GM18517 (cell line): ENCODE measurements around the gene NOTCH4.

Experiments used
- ATAC-seq: cut with Tn5 transposase; IDR thresholded peaks from one replicate; pipeline ENCODE4 v1.9.1; 2021; ENCODE audit warnings: mild to moderate bottlenecking, moderate library complexity; ENCODE audit not compliant: unreplicated experiment

NOTCH4 gene

DNA sequence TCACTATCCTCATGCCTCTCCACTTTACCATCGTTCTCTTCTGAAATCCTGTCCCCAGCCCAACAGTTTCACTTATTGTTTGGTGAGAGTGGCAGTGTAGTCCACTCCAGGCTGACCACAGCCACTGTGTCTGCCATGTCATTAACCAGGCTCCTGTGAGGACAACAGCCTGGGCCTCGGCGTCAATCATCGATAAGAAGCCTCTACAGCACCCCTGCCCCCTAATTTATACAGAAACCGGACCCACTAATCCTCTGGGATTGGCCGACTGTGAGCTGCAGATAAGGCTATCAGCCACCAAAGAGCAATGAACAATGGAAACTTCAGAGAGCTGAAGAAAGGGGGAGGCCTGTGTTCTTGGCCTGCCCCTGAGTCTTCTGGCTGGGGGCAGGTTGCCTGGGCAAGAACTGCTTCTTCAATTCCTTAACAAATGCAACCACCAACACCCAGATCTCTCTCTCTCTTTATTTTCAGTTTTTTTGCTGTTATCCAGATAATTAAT is 56.1 kb downstream of the NOTCH4 start:
- ATAC-seq = no peak

DNA sequence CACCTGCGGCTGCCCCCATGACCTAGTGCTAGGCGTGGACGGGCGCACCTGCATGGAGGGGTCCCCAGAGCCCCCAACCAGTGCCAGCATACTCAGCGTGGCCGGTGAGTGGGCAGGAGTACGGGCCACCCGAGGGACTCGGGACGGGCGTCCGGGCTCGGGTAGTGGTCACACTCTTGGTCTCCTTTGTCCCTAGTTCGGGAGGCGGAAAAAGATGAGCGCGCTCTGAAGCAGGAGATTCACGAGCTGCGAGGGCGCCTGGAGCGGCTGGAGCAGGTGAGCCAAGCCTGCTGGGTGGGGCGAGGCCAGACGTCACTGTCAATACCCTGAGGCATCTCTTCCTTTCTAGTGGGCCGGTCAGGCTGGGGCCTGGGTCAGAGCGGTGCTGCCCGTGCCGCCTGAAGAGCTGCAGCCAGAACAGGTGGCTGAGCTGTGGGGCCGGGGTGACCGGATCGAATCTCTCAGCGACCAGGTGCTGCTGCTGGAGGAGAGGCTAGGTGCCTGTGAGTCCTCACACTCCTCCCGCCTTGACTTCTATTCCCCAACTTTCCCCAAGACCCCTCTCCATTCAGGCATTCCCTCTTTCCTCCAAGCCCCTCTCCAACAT is 56.6 kb downstream of the NOTCH4 start:
- ATAC-seq = no peak

DNA sequence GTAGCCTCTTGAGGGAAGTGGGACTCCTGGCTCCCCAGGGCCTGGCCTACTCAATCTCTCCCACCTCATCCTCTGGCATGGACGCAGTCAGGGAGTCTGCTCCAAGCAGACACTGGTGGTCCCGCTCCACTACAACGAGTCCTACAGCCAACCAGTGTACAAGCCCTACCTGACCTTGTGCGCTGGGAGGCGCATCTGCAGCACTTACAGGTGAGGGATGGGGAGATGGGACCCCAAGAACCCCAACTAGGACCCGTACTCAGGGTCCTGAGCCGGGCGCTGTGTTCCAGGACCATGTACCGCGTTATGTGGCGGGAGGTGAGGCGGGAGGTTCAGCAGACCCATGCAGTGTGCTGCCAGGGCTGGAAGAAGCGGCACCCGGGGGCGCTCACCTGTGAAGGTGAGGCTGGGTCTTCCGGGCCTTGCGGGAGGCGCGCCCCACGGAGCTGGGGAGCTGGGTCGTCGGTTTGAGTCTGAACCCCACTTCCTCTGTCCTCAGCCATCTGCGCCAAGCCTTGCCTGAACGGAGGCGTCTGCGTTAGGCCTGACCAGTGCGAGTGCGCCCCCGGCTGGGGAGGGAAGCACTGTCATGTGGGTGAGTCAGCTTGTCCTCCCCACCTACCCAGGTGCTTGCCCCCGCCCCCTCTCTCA is 57.3 kb downstream of the NOTCH4 start:
- no peak for ATAC-seq

DNA sequence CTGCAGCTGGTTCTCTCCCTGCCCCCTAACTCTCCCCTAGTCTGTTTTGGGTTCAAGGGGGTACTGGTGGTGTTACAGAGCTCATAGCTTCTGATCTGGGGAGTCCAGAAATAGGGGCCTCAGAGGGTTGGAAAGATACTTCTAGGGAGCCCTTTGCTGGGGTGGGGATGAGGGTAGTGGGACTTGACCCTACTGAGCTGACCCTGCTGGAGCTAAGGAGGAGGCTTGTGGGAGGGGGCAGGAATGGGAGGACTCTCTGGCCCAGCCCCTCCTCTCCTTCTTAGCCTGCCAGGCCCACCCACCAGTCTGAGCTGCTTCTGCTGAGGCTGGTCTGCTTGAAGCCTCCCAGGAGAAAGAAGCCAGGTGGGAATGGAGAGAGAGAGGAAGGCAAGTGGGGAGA is 59.6 kb downstream of the NOTCH4 start, which contains the start of gene EGFL8:
Gene EGFL8 (plus strand): TSS at position 301 of the 400 bp plus-strand sequence. CDS start 1,571 bp downstream, outside the sequence.
- ATAC-seq = no peak

DNA sequence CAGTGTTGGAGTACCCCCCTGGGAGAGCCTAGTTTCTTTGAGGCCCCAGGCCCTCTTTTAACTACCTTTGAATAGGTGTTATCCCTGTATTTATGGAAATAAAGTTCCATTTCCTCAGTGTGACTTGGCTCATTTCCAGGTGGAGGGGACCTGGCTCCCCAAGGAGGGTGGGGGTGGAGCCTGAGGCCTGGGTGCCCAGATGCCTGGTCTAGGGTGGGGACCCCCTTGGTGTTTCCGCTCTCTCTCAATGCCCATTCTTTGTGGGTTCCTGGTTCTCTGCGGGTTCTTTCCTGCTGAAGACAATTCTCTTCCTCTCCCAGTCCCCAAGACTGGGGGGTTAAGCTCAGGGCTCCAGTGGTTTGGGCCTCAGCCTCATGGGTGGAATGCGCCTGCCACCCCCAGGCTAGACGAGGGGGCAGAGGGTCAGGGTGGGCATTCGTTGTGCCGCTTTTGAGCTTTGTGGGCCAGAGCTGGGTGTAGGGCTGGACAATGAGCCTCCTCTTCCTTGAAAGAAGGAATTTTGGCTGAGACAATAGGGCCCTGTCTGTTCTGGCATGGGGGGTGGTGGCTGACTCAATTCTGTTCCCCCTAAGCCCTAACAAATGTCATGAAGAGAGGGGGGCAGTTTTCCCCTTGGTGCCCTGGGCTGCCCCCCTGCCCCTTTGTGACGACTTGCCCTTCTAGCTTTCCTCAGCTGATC is 60.2 kb downstream of the NOTCH4 start:
- ATAC-seq = no peak

DNA sequence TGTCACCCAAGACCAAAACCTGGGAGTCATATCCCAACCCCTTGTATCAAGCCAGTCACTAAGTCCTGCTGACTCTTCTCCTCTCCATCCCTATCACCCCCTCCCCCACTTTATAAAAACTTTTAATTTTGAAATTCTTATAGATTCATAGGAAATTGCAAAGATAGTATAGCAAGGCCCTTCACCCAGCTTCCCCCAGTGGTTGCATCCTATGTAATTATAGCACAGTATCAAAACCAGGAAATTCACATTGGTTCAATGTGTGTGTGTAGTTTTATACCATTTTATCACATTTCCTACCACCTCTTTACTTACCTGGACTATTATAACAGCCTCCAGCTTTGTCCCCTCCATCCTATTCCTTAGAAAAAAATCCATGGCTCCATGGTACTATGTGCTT is 65.8 kb downstream of the NOTCH4 start:
- no peak for ATAC-seq

DNA sequence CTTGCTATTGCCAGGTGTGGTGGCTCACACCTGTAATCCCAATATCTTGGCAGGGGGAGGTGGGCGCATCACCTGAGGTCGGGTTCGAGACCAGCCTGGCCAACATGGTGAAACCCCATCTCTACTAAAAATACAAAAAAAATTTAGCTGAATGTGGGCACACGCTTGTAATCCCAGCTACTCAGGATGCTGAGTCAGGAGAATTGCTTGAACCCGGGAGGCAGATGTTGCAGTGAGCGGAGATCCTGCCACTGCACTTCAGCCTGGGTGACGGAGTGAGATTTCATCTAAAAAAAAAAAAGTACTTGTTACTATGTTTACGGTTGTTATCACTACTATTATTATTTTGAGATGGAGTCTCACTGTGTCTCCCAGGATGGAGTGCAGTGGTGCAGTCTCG is 67.0 kb downstream of the NOTCH4 start:
- no peak for ATAC-seq

DNA sequence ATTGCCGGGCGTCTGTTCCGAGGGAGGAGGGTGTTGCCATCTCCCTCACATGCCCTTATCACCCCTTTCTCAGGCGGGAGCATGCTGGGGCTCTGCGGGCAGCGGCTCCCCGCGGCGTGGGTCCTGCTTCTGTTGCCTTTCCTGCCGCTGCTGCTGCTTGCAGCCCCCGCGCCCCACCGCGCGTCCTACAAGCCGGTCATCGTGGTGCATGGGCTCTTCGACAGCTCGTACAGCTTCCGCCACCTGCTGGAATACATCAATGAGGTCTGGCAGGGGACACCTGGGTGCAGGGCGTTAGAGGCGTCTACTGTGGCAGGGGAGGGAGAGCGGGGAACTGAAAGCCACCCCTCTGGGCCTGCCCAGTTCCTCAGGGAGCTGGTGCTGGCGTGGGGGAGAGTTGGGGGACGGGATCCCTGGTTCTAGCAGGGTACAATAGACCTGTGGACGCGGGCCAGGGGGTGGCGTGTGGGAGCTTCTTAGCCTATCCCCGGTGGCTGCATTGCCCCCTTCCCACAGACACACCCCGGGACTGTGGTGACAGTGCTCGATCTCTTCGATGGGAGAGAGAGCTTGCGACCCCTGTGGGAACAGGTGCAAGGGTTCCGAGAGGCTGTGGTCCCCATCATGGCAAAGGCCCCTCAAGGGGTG is 69.2 kb downstream of the NOTCH4 start:
- ATAC-seq = no peak

DNA sequence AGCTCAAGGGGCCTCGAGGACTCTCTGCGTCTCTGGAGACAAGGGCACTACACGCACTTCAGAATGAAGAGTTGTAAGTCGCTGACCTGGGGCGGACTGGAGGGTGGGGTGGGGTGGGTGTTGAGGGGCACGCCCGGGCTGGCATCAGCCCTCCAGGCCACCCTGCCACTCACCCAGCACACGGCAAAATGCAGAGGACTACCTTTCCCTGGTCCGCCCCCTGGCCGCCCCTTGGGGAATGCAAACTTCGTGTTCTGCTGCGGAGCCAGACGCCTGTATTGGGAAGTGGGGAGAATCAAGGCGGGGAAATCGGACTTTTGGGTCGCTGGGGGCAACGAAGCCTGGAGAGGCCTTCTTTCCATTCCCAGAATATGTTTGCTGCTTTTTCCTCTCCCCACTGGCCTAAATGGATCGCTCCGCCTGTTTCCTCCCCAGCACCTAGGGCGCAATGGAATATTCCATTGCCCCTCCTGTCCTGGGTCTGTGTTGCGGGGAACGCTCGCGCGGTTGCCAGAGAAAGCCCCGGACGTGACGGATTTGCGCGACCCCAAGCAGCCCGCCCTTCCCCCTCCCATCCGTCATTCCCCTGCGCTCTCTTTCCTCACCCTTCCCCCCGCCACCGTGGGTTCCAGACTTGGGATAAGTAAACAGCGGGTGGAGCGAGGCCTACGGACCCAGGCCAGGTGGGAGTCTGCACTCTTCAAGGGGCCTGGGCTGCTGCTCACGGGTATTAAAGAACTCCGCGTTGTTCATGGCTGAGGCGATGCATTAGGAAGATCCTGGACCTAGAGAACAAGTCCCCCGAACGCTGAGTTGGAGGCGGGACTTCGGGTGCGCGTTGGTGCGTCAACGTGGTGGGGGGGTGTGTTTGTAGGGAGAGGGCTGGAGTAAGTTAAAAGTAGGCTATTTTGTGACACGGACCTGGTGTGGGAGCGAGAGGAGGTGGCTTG is 70.0 kb downstream of the NOTCH4 start, which contains the start of gene PPT2:
Gene PPT2 (plus strand): TSS at position 578 of the 950 bp plus-strand sequence. CDS start 454 bp downstream, outside the sequence.
- no peak for ATAC-seq

DNA sequence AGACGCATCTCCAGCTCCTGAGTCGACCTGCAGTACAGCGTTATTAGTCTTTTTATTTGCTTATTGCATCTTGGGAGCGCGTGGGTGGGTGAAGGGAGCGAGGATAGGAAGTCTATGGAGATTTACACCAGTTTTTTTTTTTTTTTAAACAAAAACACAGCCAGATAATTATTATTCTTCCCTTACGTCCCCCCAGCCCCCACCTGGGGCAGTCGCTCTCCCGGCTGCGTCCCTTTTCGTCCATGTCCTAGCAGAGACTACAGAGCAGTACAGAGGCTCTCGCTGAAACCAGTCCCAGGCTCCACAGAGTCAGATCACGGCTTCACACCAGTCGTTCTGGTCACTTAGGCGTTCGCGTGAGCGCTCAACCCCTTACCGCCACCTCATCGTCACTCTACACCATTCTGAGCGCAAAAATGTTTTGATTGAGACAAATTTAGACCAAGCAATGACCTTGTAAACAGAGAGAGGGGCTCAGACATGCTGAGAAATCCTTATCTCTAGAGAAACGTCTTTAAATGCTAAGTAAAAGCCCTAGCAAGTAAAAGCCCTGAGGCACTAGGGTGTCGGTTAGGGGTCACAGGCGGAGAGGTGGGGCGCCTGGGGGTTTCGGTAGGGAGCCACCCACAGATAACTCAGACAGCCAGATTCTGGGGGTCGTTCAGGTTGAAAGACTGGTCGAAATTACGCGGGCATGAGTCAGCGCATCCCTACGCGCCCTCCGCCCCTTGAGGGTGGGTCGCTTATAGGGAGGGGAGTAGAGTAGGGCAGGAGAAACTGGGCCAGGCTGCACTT is 70.9 kb downstream of the NOTCH4 start:
- ATAC-seq = no peak

DNA sequence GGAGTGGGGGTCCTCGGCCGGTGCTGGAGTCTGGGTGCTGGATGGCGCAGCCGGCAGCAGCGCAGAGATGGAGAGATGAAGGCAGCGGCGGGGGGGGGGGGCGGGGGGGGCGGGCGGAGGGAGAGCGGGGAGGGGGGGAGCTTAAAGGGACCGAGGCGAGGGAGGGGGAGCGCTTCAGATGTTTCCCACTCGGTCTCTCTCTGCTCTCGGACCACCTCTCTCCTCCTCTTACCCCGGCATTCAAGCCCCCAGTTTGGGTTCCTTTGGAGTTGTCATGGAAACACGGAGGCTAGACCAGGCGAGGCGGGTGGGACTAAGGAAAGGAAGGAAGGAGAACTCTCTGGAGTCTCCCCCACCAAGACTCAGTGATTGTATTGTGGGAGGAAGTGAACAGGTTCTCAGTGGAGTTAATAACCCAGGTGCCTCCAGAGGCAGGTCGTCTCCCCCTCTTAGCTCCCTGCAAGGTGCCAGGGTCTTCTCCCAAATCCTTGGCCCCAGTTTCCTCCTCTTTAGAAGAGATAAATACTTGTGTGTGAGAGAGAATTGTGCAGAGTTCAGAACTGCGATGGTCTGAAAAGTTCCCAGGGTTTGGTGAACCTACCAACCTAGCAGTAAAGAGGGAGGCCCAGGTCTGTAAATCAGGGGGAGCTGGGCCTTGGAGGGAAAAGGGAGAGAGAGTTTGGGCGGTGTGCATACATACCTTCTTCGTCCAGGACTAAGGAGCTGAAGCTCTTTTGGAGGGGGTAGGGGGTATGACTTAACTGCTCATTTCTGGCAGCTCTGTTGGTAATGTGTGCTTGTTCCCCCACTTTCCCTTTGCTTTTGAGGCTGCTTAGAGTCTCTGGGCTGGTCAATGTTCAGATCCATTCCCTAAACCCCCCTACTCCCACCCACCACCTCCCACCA is 71.8 kb downstream of the NOTCH4 start, which contains the start of gene PRRT1:
Gene PRRT1 (minus strand): TSS at position 77 of the 906 bp plus-strand sequence. CDS start 112 bp downstream, outside the sequence.
- ATAC-seq = no peak

DNA sequence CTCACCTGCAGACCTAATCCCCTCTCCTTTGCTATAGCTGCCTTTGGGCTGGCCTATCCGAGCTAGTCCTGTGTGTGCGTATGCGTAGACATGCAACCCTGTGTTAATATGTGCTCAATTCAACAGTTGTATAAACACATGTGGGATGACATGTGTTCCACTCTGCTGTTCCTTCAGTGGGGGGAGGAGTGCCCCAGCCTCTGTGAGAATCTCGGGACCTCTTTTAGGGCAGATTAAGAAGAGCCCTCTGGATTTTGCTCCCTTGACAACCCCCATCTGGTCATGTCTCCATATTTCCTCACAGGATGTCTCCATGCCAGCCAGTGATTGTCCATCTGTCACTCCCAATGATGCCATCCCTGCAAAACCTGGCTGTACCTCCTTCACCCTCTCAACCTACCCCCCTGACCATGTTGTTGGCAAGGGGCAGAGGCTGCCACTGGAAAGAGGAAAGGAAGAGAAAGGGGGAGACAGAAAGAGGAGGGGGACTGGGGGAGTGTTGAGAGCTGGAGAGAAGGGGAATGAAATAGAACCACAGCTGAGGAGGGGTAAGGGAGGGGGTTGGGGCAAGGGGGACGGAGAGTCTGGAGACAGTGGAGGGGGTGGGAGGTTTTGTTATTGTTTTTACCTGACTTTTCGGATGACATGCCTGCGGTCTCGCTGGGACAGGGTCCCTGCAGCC is 72.5 kb downstream of the NOTCH4 start:
- ATAC-seq = no peak

DNA sequence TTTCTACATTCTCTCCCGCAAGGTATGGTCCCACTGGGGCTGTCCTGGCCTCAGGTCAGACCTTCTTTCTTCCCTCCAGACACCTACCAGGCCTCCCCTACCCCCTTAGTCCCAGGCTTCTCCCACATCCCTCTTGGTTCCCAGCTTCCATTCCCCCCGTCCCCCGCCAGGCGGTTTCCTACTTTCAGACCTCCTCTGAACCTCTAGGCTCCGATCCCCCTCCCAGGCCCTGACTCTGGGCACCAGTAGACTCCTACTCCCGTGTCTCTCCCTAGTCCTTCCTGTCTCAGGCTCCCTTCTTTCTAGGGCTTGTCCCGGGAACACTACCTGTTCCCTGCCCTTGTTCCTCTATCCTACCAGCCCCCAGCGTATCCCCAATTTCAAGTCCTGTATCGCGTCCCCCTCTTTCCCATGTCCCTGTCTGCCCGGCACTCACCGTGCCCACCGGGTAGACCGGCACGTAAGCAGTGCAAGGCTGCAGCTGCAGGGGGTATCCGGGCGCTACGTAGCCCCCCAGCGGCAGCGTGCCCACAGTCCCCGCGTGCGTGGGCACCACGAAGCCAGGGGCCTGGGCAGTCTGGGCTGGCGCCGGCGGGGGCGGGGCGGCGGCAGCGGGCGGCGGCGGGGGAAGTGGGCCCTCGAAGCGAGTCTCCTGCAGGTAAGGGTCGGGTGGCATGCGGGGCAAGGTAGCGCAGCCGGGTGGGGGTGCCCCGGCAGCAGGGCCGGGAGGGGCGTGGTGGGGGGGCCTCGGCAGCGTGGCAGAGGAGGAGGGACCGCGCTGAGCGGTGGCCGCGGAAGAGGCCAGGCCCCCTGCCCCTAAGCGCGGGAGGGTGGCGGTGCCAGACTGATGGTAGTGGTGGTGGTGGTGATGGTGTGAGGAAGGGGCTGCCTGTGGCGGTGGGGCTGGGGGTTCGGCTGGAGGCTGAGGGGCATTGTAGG is 73.7 kb downstream of the NOTCH4 start:
- no peak for ATAC-seq

DNA sequence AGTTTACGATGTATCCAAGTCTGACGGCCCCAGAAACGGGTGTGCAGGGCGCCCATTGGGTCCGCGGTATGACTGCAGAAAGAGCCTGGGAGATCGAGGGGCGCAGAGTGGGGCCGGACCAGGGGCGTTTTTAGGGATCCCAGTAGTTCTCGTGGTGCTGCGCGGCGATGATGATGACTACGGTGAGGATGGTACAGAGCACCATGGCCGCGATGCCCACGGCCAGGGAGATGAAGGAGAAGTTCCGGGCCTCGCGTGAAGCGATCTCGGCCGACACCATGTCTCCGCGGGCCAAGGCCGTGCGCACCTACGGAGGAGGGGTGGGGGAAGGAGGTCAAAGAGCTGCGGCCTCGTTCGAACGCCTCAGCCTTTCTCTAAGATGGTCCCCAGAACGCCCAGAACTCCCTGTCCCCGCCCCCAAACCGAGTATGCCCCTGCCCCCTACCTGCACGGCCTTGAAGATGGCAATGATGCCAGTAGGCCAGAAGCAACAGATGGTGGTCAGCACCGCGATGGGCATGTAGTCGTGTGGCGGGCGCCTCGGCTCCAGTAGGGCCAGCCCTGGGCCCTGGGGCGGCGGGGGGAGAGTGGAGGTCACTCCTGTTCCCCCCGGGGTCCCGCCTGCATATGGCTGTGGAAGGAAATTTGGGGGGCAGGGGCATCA is 74.6 kb downstream of the NOTCH4 start:
- no peak for ATAC-seq

DNA sequence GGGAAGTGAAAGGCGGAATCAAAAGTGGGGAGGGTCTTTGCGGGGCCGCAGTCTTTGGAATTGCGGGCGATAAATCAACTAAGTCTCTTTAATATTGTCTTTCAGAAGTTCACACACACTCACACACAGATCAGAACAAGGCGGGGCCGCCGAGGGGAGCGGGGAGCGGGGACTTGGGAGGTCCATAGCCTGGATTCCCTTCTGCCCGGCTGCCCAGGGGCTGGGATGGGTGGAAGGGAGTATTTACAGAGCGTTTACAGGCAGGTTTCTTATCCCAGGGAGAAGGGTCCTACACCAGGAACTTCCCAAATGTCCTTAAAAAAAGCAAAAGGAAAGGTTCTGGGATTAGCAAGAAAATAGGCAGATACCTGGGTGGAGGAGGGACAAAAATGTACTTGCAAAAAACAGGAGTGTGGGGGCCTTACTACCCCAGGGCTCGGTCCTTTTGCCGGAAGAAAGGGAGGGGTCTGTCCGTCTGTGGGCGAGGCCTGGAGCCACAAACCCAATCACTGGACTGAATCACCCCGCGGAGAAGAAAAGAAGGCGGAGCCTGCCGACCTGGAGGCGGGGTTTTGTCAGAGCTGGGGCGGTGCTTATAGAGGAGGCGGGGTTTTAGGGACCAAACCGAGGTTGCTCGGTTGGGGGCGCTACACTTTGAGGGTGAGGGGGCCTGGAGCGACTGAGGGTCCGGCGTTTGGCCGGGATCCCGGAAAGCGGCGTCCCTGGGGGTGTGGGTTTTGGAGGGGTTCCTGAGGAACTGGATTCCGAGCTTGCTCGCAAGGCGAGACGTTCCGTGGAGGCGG is 75.4 kb downstream of the NOTCH4 start:
- ATAC-seq = no peak
